GM12872 (cell line): ENCODE results near the gene BTBD7.
A peak's percentile ranks its signal among the peaks of the same experiment; 100 is the strongest.

Experiments
- CTCF ChIP-seq: IDR thresholded peaks from 3 replicates; pipeline ENCODE4 v1.5.1; 2011; ENCODE audit warnings: low read depth, mild to moderate bottlenecking, low read length, moderate library complexity; ENCODE audit not compliant: insufficient read depth

Gene BTBD7

GRCh38 chr14:93214598-93214997 lies 118.2 kb downstream of the BTBD7 start:
- TF ChIP-seq CTCF = no peak

GRCh38 chr14:93212432-93212831 lies 120.4 kb downstream of the BTBD7 start:
- TF ChIP-seq CTCF = no peak

- TF ChIP-seq CTCF = peak; percentile 49
These were observed 125.1 kb downstream of the BTBD7 start for GRCh38 chr14:93207468-93208308.

GRCh38 chr14:93206793-93207467 lies 125.9 kb downstream of the BTBD7 start, which contains the start of the genes GON7 and UBR7:
GON7 (minus strand) TSS chr14:93207065; CDS start chr14:93207037, 28 bp downstream.
UBR7 (plus strand) TSS chr14:93207256; CDS start chr14:93207292, 36 bp downstream.
- peak; percentile 26; the same call in 1 of the 3 replicates for TF ChIP-seq CTCF

- no peak for TF ChIP-seq CTCF
These were observed 131.6 kb downstream of the BTBD7 start for GRCh38 chr14:93201155-93201704.

- TF ChIP-seq CTCF = no peak
These were observed 132.3 kb downstream of the BTBD7 start for GRCh38 chr14:93200553-93200952.

- no peak for TF ChIP-seq CTCF
These were observed 133.8 kb downstream of the BTBD7 start for GRCh38 chr14:93199031-93199430.
